OCI-LY7 (cell line): ENCODE data around the gene CNN2.

Source experiments
- CTCF ChIP-seq: fragments of 200-600 bp; sonication (generic); conservative IDR thresholded peaks from 2 replicates; pipeline ENCODE4 v1.5.1; 2014; ENCODE audit warnings: mild to moderate bottlenecking, antibody characterized with exemption, low read length, moderate library complexity, mixed read lengths
- EZH2phosphoT487 ChIP-seq: fragments of 200-600 bp; sonication (generic); IDR thresholded peaks from 2 replicates; pipeline ENCODE4 v1.6.1; 2018; ENCODE audit warnings: low read depth, borderline replicate concordance, mild to moderate bottlenecking, mixed run types, antibody characterized with exemption, low read length, moderate library complexity, mixed read lengths

DNA sequence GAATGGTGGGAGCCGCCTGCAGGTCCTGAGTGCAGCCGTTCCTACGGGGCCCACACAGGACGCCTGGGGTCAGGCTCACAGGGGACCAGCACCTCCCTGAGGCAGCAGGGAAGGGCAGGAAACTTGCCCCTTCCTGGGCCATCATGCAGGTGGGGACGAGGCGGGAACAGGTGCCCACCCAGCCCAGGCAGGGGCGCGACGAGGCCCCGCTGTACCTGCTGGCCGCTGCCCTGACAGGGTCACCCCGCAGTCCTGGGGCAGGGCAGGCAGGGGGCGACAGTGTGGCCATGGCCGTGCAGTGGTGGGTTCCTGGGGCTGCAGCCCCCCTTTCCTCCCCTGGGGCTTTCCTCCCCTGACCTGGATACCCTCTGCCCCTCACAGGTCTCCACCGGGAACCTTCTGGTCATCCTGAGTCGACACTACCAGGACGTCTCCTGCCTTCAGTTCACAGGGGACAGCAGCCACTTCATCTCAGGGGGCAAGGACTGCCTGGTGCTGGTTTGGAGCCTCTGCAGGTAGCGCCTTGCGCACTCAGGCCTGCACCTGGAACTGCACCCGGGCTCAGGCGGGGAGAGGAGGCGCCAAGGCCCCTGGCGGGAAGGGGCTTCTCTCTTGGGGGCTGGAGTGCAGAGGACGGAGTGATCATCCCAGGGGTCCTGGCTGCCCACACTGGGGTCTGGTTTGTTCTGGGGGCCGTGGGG, 36.9 kb upstream of the CNN2 start:
- peak; percentile 54 for TF ChIP-seq CTCF
- TF ChIP-seq EZH2phosphoT487 = no peak
